Measurements from ENCODE around the gene CDK5R2. TPM values are rescaled to one million over a fixed set of nuclear protein-coding genes. Genes with fewer than 3 reads are reported as not detected.
A peak's percentile ranks its signal among the peaks of the same experiment; 100 is the strongest.

Gene CDK5R2
- total RNA-seq, 1 donor from 2014 or later = not detected

GRCh38 chr2:218995972-218996711 lies 36.7 kb downstream of the CDK5R2 start:
- Mint-ChIP-seq H3K9me3 (peaks cover 4% of the 10 kb centered on the region), H3K4me1 (peaks cover 21% of the 10 kb centered on the region), H3K27me3 (ENCODE audit: insufficient read depth, low read depth) (peaks cover 73% of the 10 kb centered on the region), H3K36me3 (no peaks in the 10 kb centered on the region), H3K27ac (no peak overlapping the region), H3K4me3 (peak overlapping the region; percentile 61)
- Histone ChIP-seq H3K4me1 (peaks cover 31% of the 10 kb centered on the region), H3K27me3 (peaks cover 100% of the 10 kb centered on the region), H3K27ac (no peak overlapping the region), H4K20me1 (ENCODE audit: low read depth) (peaks cover 80% of the 10 kb centered on the region), H2AFZ (replicated peaks) (no peak overlapping the region), H3K9ac (no peak overlapping the region), H3K9me3 (ENCODE audit: low read depth) (no peaks in the 10 kb centered on the region), H3K36me3 (no peaks in the 10 kb centered on the region), H3K4me2 (peak overlapping the region; percentile 68), H3F3A (ENCODE audit: low read depth) (peaks cover 18% of the 10 kb centered on the region), H3K4me3 (peak overlapping the region; percentile 32), H3K79me2 (ENCODE audit: low read depth) (no peaks in the 10 kb centered on the region)
- peak; percentile 93 for DNase-seq (ENCODE audit: low spot score)
- TF ChIP-seq CTCF (IDR thresholded peaks at IDR 0.05) = peak; percentile 93
- TF ChIP-seq EZH2phosphoT487 (IDR thresholded peaks at IDR 0.05) = peak; percentile 80
- TF ChIP-seq EZH2 (IDR thresholded peaks at IDR 0.05) = peak; percentile 79

- Histone ChIP-seq H2AFZ (replicated peaks) (no peak overlapping the region), H3K9me3 (ENCODE audit: low read depth) (no peaks in the 10 kb centered on the region), H3F3A (ENCODE audit: low read depth) (peaks cover 17% of the 10 kb centered on the region), H3K27me3 (peaks cover 100% of the 10 kb centered on the region), H3K9ac (no peak overlapping the region), H4K20me1 (ENCODE audit: low read depth) (peaks cover 80% of the 10 kb centered on the region), H3K4me3 (no peak overlapping the region), H3K27ac (no peak overlapping the region), H3K4me2 (no peak overlapping the region), H3K36me3 (no peaks in the 10 kb centered on the region), H3K79me2 (ENCODE audit: low read depth) (no peaks in the 10 kb centered on the region), H3K4me1 (peaks cover 38% of the 10 kb centered on the region)
- Mint-ChIP-seq H3K36me3 (no peaks in the 10 kb centered on the region), H3K4me3 (peak overlapping the region; percentile 40), H3K9me3 (peaks cover 4% of the 10 kb centered on the region), H3K4me1 (peaks cover 21% of the 10 kb centered on the region), H3K27me3 (ENCODE audit: insufficient read depth, low read depth) (peaks cover 67% of the 10 kb centered on the region), H3K27ac (no peak overlapping the region)
- no peak for DNase-seq (ENCODE audit: low spot score)
- TF ChIP-seq CTCF (IDR thresholded peaks at IDR 0.05) = no peak
- TF ChIP-seq EZH2 (IDR thresholded peaks at IDR 0.05) = no peak
These were observed 37.5 kb downstream of the CDK5R2 start for GRCh38 chr2:218996937-218997336.

DNA sequence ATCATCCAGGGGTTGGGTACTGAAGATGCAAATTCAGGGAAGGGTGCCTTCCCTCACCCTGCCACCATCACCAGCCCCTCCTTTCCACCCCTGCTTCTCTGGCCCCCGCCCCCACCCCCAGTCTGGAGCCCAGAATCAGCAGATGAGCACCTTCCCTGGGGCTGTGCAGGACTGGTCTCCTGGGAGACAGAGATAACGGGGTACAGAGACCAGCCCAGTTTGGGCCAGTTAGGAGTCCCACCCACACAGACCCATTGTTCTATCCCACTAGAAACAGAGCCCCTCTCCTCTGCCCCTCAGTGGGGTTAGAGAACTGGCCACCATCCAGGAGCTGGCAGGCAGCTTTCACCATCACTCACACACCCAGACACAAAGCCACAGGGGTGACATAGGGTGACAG lies 38.3 kb downstream of the CDK5R2 start:
- DNase-seq (ENCODE audit: low spot score) = no peak
- Mint-ChIP-seq H3K9me3 (peaks cover 4% of the 10 kb centered on the region), H3K27me3 (ENCODE audit: insufficient read depth, low read depth) (peaks cover 64% of the 10 kb centered on the region), H3K36me3 (no peaks in the 10 kb centered on the region), H3K4me3 (no peak overlapping the region), H3K4me1 (peaks cover 23% of the 10 kb centered on the region), H3K27ac (no peak overlapping the region)
- peaks cover 80% of the 10 kb centered on the region for H4K20me1 ChIP-seq (ENCODE audit: low read depth)
- no peak overlapping the region for H3K9ac ChIP-seq
- H3K4me3 ChIP-seq = no peak overlapping the region
- H2AFZ ChIP-seq (replicated peaks) = no peak overlapping the region
- no peaks in the 10 kb centered on the region for H3K9me3 ChIP-seq (ENCODE audit: low read depth)
- TF ChIP-seq CTCF (IDR thresholded peaks at IDR 0.05) (no peak), EZH2phosphoT487 (IDR thresholded peaks at IDR 0.05) (no peak), EZH2 (IDR thresholded peaks at IDR 0.05) (no peak)
- no peaks in the 10 kb centered on the region for H3K79me2 ChIP-seq (ENCODE audit: low read depth)
- peaks cover 100% of the 10 kb centered on the region for H3K27me3 ChIP-seq
- no peaks in the 10 kb centered on the region for H3K36me3 ChIP-seq
- H3K4me2 ChIP-seq = no peak overlapping the region
- H3F3A ChIP-seq (ENCODE audit: low read depth) = peaks cover 14% of the 10 kb centered on the region
- no peak overlapping the region for H3K27ac ChIP-seq
- H3K4me1 ChIP-seq = peaks cover 46% of the 10 kb centered on the region

All from neural progenitor cell (in vitro differentiated cells).